T-helper 1 cell treated with Interleukin-12 subunit alpha and Interleukin-12 subunit beta and Interleukin-4 antibody, amounts not matched to agents 30 μg/mL and 1 μg/mL, for 36 hours (primary cell): ENCODE results near the gene NAALADL2.

ENCODE experiments used
- H3K27ac Mint-ChIP-seq: one replicate; pipeline ENCODE4 v1.8.0; 2021; ENCODE audit warnings: mild to moderate bottlenecking, mixed read lengths
- H3K27me3 Mint-ChIP-seq: one replicate; pipeline ENCODE4 v1.8.0; 2021; ENCODE audit warnings: low read depth, mixed read lengths
- H3K36me3 Mint-ChIP-seq: one replicate; pipeline ENCODE4 v1.8.0; 2021; ENCODE audit warnings: low read depth, mixed read lengths
- H3K4me1 Mint-ChIP-seq: one replicate; pipeline ENCODE4 v1.8.0; 2021; ENCODE audit warnings: low read depth, mixed read lengths
- H3K4me3 Mint-ChIP-seq: one replicate; pipeline ENCODE4 v1.8.0; 2021; ENCODE audit warnings: mild to moderate bottlenecking, moderate library complexity, mixed read lengths
- H3K9me3 Mint-ChIP-seq: one replicate; pipeline ENCODE4 v1.8.0; 2021; ENCODE audit warnings: mixed read lengths

Gene NAALADL2

DNA sequence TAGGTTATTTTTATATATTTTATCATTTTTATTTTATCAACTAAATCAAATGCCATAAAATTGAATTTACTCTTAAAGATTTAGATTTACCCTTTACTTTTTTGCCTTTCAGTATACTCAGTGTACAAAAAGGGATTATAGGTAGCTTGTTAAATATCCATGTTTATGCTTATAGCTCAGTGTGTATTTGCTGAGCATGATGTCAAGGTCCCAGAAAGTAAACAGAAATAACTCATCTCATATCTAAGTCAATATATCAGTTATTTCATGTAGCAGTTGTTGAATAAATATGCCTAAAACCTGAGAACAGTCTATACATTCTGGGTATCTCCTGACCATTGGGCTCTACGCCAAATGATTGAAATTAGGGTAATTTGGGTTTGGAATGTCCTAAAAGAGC is 693.8 kb downstream of the NAALADL2 start:
- Mint-ChIP-seq H3K36me3 (no peaks in the 10 kb centered on the region), H3K4me3 (no peak overlapping the region), H3K4me1 (no peaks in the 10 kb centered on the region), H3K27me3 (no peaks in the 10 kb centered on the region), H3K27ac (no peak overlapping the region), H3K9me3 (no peaks in the 10 kb centered on the region)

DNA sequence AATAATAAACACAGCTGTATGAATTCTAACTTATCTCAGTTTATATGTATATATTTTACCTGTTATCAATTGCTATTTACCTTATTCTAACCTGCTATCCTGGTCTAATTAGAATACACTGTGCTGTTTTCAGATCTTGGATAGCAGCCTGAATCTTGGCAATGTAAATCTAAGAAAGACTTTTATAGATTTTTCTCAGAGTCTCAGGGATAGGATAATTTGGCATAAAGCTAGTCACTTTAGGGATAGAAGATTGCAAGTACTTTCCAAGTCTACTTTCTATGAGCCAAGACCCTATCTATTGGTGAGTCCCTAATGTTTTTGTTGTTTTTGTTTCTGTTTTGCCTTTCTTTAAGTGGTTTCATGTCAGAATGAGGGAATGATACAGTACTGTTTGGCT is 695.7 kb downstream of the NAALADL2 start:
- Mint-ChIP-seq H3K9me3 (peaks cover 5% of the 10 kb centered on the region), H3K27me3 (no peaks in the 10 kb centered on the region), H3K27ac (no peak overlapping the region), H3K4me3 (no peak overlapping the region), H3K4me1 (no peaks in the 10 kb centered on the region), H3K36me3 (no peaks in the 10 kb centered on the region)

DNA sequence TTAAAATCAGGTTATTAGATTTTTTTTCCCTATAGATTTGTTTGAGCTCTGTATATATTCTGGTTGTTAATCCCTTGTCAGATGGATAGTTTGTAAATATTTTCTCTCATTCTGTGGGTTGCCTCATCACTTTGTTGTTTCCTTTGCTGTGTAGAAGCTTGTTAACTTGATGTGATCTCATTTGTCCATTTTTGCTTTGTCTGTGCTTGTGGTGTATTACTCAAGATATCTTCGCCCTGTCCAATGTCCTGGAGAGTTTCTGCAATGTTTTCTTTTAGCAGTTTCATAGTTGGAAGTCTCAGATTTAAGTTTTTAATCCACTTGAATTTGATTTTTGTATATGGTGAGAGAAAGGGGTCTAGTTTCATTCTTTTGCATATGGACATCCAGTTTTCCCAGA is 699.1 kb downstream of the NAALADL2 start:
- peaks cover 5% of the 10 kb centered on the region for H3K9me3 Mint-ChIP-seq
- no peaks in the 10 kb centered on the region for H3K4me1 Mint-ChIP-seq
- no peak overlapping the region for H3K27ac Mint-ChIP-seq
- no peaks in the 10 kb centered on the region for H3K27me3 Mint-ChIP-seq
- no peaks in the 10 kb centered on the region for H3K36me3 Mint-ChIP-seq
- H3K4me3 Mint-ChIP-seq, result no peak overlapping the region

GRCh38 chr3:175564363-175564762 is 705.2 kb downstream of the NAALADL2 start:
- Mint-ChIP-seq H3K4me3 (no peak overlapping the region), H3K4me1 (no peaks in the 10 kb centered on the region), H3K27me3 (no peaks in the 10 kb centered on the region), H3K27ac (no peak overlapping the region), H3K9me3 (peaks cover 3% of the 10 kb centered on the region), H3K36me3 (no peaks in the 10 kb centered on the region)

GRCh38 chr3:175571096-175571495 is 712.0 kb downstream of the NAALADL2 start:
- no peaks in the 10 kb centered on the region for H3K27me3 Mint-ChIP-seq
- H3K4me3 Mint-ChIP-seq, result no peak overlapping the region
- H3K9me3 Mint-ChIP-seq, result peaks cover 3% of the 10 kb centered on the region
- H3K36me3 Mint-ChIP-seq, result no peaks in the 10 kb centered on the region
- no peak overlapping the region for H3K27ac Mint-ChIP-seq
- no peaks in the 10 kb centered on the region for H3K4me1 Mint-ChIP-seq

DNA sequence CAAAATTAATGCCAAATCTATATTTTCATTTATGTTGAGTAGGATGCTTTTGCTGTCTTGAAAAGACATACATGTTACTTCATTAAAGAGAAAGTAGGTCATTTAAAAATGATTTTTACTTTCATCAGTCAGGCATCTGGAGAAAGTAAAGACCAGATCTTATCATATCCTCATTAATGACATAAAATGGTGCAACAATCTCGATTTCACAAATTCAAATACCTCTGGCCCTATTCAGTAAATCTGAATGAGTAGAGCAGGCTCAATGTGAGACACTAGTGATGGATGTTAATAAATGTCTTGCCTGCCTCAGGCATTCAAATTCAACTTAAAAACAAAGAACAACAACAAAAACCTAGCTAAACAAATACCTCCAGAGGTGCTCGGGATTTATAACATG is 714.1 kb downstream of the NAALADL2 start:
- Mint-ChIP-seq H3K36me3 (no peaks in the 10 kb centered on the region), H3K4me1 (no peaks in the 10 kb centered on the region), H3K9me3 (no peaks in the 10 kb centered on the region), H3K27ac (no peak overlapping the region), H3K27me3 (no peaks in the 10 kb centered on the region), H3K4me3 (no peak overlapping the region)

DNA sequence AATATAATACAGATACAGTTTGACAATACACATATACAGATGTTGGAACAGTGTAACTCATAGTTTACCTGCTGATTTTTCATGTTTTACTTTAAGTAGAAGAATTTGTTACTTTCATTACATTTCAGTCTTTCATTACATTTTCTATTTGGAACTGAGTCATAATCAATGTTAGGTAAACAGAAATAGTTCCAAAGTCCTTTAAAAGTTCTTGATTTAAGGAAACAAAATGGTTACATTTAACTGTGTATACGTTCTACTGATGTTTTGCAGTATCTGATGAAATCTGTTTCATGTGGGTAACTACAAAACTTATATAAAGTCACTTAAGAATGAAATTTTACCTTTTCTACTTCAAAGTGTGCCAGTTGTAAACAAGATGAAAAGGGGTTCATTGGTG is 721.2 kb downstream of the NAALADL2 start:
- no peak overlapping the region for H3K4me3 Mint-ChIP-seq
- no peaks in the 10 kb centered on the region for H3K27me3 Mint-ChIP-seq
- peaks cover 3% of the 10 kb centered on the region for H3K9me3 Mint-ChIP-seq
- no peaks in the 10 kb centered on the region for H3K36me3 Mint-ChIP-seq
- H3K4me1 Mint-ChIP-seq, result no peaks in the 10 kb centered on the region
- H3K27ac Mint-ChIP-seq, result no peak overlapping the region

- Mint-ChIP-seq H3K9me3 (no peaks in the 10 kb centered on the region), H3K4me1 (no peaks in the 10 kb centered on the region)
Measured at GRCh38 chr3:175585898-175586297, 726.8 kb downstream of the NAALADL2 start.

GRCh38 chr3:175590745-175591144 is 731.6 kb downstream of the NAALADL2 start:
- H3K27ac Mint-ChIP-seq, result no peak overlapping the region
- no peak overlapping the region for H3K4me3 Mint-ChIP-seq
- H3K4me1 Mint-ChIP-seq, result no peaks in the 10 kb centered on the region
- no peaks in the 10 kb centered on the region for H3K36me3 Mint-ChIP-seq
- peaks cover 4% of the 10 kb centered on the region for H3K9me3 Mint-ChIP-seq
- no peaks in the 10 kb centered on the region for H3K27me3 Mint-ChIP-seq

More at GRCh38 chr3:175585898-175586297, 726.8 kb downstream of the NAALADL2 start:
- no peaks in the 10 kb centered on the region for H3K36me3 Mint-ChIP-seq
- no peak overlapping the region for H3K4me3 Mint-ChIP-seq
- no peaks in the 10 kb centered on the region for H3K27me3 Mint-ChIP-seq
- H3K27ac Mint-ChIP-seq, result no peak overlapping the region

GRCh38 chr3:175591375-175591774 is 732.2 kb downstream of the NAALADL2 start:
- no peaks in the 10 kb centered on the region for H3K36me3 Mint-ChIP-seq
- H3K4me3 Mint-ChIP-seq, result no peak overlapping the region
- H3K4me1 Mint-ChIP-seq, result no peaks in the 10 kb centered on the region
- no peaks in the 10 kb centered on the region for H3K27me3 Mint-ChIP-seq
- no peak overlapping the region for H3K27ac Mint-ChIP-seq
- peaks cover 4% of the 10 kb centered on the region for H3K9me3 Mint-ChIP-seq

GRCh38 chr3:175593331-175593730 is 734.2 kb downstream of the NAALADL2 start:
- Mint-ChIP-seq H3K27me3 (no peaks in the 10 kb centered on the region), H3K9me3 (peaks cover 4% of the 10 kb centered on the region), H3K4me1 (no peaks in the 10 kb centered on the region), H3K36me3 (no peaks in the 10 kb centered on the region), H3K27ac (no peak overlapping the region), H3K4me3 (no peak overlapping the region)

DNA sequence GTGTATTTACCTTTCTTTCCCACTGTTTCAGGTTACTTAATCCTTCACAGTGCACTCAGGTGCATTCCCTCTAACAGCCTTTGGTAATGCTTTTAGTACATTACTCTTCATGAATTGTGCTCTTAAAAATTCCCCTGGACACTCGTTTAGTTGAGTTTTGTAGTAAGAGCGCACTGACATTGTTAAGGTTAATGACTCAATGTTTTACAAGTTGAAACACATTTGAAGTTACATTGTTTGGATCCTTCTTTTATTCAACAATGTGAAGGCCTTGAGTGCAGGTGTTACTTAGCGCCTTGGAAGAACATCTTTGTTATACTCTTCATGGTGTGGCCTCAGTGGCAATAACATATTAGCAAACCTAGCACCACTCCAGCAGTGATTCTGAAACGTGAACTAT is 739.6 kb downstream of the NAALADL2 start:
- no peaks in the 10 kb centered on the region for H3K4me1 Mint-ChIP-seq

DNA sequence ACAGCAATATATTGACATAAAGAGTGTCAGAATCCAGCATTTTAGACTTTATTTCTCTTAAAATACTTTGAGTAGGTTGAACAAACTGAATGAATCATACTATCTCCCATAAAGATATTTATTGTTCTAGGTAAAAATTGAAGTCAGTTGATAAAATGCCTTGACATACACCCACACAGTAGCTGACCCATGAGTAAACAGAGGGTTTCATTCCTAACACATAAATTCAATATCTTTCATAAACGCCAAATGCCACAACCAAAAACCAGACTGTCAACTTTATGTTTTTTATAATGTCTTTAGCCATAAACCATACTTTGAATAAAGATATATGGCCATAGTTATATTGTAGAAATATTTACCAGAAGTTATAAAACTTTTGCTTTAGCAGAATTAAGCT is 742.4 kb downstream of the NAALADL2 start:
- Mint-ChIP-seq H3K9me3 (peaks cover 9% of the 10 kb centered on the region), H3K27ac (no peak overlapping the region), H3K36me3 (no peaks in the 10 kb centered on the region), H3K4me1 (no peaks in the 10 kb centered on the region), H3K4me3 (no peak overlapping the region), H3K27me3 (no peaks in the 10 kb centered on the region)

More for the DNA sequence above, 739.6 kb downstream of the NAALADL2 start:
- Mint-ChIP-seq H3K36me3 (no peaks in the 10 kb centered on the region), H3K4me3 (no peak overlapping the region), H3K27ac (no peak overlapping the region), H3K27me3 (no peaks in the 10 kb centered on the region), H3K9me3 (peaks cover 7% of the 10 kb centered on the region)

GRCh38 chr3:175605851-175606250 is 746.7 kb downstream of the NAALADL2 start:
- no peak overlapping the region for H3K4me3 Mint-ChIP-seq
- no peaks in the 10 kb centered on the region for H3K36me3 Mint-ChIP-seq
- no peak overlapping the region for H3K27ac Mint-ChIP-seq
- H3K9me3 Mint-ChIP-seq, result peaks cover 5% of the 10 kb centered on the region
- no peaks in the 10 kb centered on the region for H3K4me1 Mint-ChIP-seq
- no peaks in the 10 kb centered on the region for H3K27me3 Mint-ChIP-seq

- no peak overlapping the region for H3K27ac Mint-ChIP-seq
- no peaks in the 10 kb centered on the region for H3K27me3 Mint-ChIP-seq
- H3K4me3 Mint-ChIP-seq, result no peak overlapping the region
- peaks cover 5% of the 10 kb centered on the region for H3K9me3 Mint-ChIP-seq
- no peaks in the 10 kb centered on the region for H3K36me3 Mint-ChIP-seq
- H3K4me1 Mint-ChIP-seq, result no peaks in the 10 kb centered on the region
Measured at GRCh38 chr3:175606650-175607318, 747.6 kb downstream of the NAALADL2 start.

DNA sequence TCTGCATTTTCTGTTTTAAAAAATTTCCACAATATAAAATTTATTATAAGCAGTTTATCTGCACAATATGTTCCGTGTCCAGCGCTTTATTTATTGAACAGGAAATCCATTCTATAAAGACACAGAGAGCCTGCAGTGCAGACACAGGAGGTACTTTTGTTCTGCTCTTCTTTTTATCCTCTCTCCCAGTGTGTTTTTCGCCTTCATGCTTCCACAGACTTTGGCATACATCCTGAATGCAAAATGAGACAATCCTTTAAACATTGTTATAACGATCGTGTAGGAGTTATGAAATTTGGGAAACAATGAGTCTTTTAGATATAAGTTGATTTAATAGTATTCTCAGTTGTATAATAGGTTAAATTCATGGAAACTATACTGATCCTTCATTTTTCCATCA is 749.2 kb downstream of the NAALADL2 start:
- no peaks in the 10 kb centered on the region for H3K4me1 Mint-ChIP-seq
- no peaks in the 10 kb centered on the region for H3K27me3 Mint-ChIP-seq
- no peak overlapping the region for H3K27ac Mint-ChIP-seq
- peaks cover 5% of the 10 kb centered on the region for H3K9me3 Mint-ChIP-seq
- no peak overlapping the region for H3K4me3 Mint-ChIP-seq
- no peaks in the 10 kb centered on the region for H3K36me3 Mint-ChIP-seq
